Small intestine (tissue), 7 donors: Measurements from ENCODE around the gene NUP88. TPM values are rescaled to one million over a fixed set of nuclear protein-coding genes. Genes with fewer than 3 reads are reported as not detected.
A peak's percentile ranks its signal among the peaks of the same experiment; 100 is the strongest.
"Not testable (repeated sequence)": the region's sequence is repeated elsewhere in the genome, so short reads cannot be mapped to it uniquely, and the experiment has no call there.

Experiments
- DNase-seq, 2 donors: peaks; one replicate each; pipeline versions ENCODE4 v3.0.0 to v3.0.0-alpha.2; 2013
- FAIRE-seq: peaks from 2 replicates; lab custom pipeline; 2012; peaks lifted over from hg19 to GRCh38; lab: Jason Lieb, UNC
- H3K27ac ChIP-seq, 3 donors: one replicate each; pipeline ENCODE4 v1.5.1; 2013; ENCODE audit warnings: low read length in 2 of 3, mild to moderate bottlenecking in 2 of 3, control low read depth in 1 of 3, inconsistent platforms in 1 of 3, low read depth in 1 of 3, moderate library complexity in 1 of 3
- H3K27me3 ChIP-seq, 3 donors: one replicate each; pipeline ENCODE4 v1.6.1; 2013; ENCODE audit warnings: low read length in 3 of 3, inconsistent platforms in 1 of 3; ENCODE audit not compliant: control insufficient read depth in 3 of 3, insufficient read depth in 3 of 3
- H3K36me3 ChIP-seq, 3 donors: one replicate each; pipeline ENCODE4 v1.6.1; 2013; ENCODE audit warnings: low read length in 3 of 3, inconsistent platforms in 1 of 3, low read depth in 1 of 3, mild to moderate bottlenecking in 1 of 3, moderate library complexity in 1 of 3; ENCODE audit not compliant: control insufficient read depth in 3 of 3, insufficient read depth in 2 of 3
- H3K4me1 ChIP-seq, 3 donors: one replicate each; pipeline ENCODE4 v1.6.1; 2013; ENCODE audit warnings: low read length in 2 of 3, inconsistent platforms in 1 of 3, low read depth in 1 of 3, mild to moderate bottlenecking in 1 of 3, moderate library complexity in 1 of 3; ENCODE audit not compliant: control insufficient read depth in 3 of 3, insufficient read depth in 2 of 3
- H3K4me3 ChIP-seq, 3 donors: one replicate each; pipeline ENCODE4 v1.5.1; 2013; ENCODE audit warnings: low read length in 3 of 3, control low read depth in 1 of 3, inconsistent platforms in 1 of 3, low read depth in 1 of 3, mild to moderate bottlenecking in 1 of 3, moderate library complexity in 1 of 3
- H3K9me3 ChIP-seq, 2 donors: one replicate each; pipeline ENCODE4 v1.6.1; 2013; ENCODE audit warnings: low read depth in 1 of 2, low read length in 1 of 2; ENCODE audit not compliant: control insufficient read depth in 2 of 2, insufficient read depth in 1 of 2
- WGBS, 3 donors: extraction: QIAGEN DNeasy Blood & Tissue Kit; methylation state at CpG; one replicate each; pipeline ENCODE4 v1.1.7; 2013; 5-methylcytosine and 5-hydroxymethylcytosine counted together
- polyA plus RNA-seq, 4 donors: library from polyadenylated mRNA; stranded (reverse) in 3 of 4; unstranded in 1 of 4; fragments of 200-250 nt in 3 of 4; fragments of 120-200 nt in 1 of 4; gene quantifications; one replicate each; pipeline versions ENCODE4 v1.2.1 to v1.2.3, GENCODE V29; 2013
- donor health status: healthy with polysubstance abuse.
- donor health status: control.
- donor health status: control.
- donor health status: Bipolar disorder and iron deficiency.
- donor health status: healthy.

Gene NUP88
- polyA plus RNA-seq, 4 donors = 54.5 to 71.2 (median 63.8) TPM

DNA sequence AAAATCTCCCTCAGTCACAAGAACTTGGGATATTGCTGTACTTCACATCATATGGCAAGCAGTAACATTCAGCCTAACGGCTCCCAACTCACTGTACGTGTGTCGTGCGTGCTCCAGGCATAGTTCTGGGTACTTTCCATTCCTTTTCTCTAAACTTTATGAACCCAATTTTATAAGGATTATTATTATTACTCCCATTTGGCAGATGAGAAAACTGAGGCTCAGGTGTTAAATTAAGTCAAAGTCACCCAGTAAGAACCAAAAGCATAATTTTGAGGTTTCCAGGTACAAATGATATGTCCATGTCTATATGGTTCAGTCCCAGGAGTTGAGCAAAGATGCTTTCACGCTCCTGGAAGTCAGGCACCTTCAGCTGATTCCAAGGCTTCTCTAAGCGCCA lies 24.3 kb upstream of the NUP88 start:
- H3K27ac ChIP-seq = no peak overlapping the region

DNA sequence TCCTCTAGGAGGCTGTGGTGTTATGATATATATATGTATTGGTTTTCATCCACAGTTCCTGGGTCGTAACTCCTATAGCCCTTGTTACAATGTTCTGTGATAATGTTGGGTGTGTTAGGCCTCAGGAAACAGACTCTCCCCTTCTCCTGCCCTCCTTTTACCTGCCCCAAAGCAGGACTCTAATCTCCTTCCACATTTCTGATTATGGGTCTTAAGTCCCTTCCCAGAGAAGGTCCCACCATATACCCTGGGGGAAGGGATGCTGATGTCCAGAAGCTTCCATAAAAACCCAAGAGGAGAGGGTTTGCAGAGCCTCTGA lies 19.9 kb upstream of the NUP88 start:
- peak overlapping the region; percentile 49 to 84 (median 62) for H3K27ac ChIP-seq
- H3K4me1 ChIP-seq = peaks cover 0 to 10% (median 5%) of the 10 kb centered on the region in 3 donors
- WGBS, 3 donors = 0 to 20% (median 6%) methylated on average over 1 of the region's 1 CpG
- FAIRE-seq = no peak
- no peaks in the 10 kb centered on the region for H3K27me3 ChIP-seq
- H3K36me3 ChIP-seq = peaks cover 6 to 34% (median 9%) of the 10 kb centered on the region in 3 donors
- H3K4me3 ChIP-seq = peak overlapping the region in 1 of 3 donors; percentile 11
- DNase-seq = no peak
- no peaks in the 10 kb centered on the region for H3K9me3 ChIP-seq

More for the DNA sequence above, 24.3 kb upstream of the NUP88 start:
- no peak for FAIRE-seq
- no peaks in the 10 kb centered on the region for H3K9me3 ChIP-seq
- peaks cover 0 to 5% (median 3%) of the 10 kb centered on the region in 3 donors for H3K4me1 ChIP-seq
- 95 to 97% (median 96%) methylated on average over 6 of the region's 6 CpGs for WGBS, 3 donors
- peaks cover 2 to 43% (median 7%) of the 10 kb centered on the region in 3 donors for H3K36me3 ChIP-seq
- no peaks in the 10 kb centered on the region for H3K27me3 ChIP-seq
- DNase-seq = no peak
- no peak overlapping the region for H3K4me3 ChIP-seq

DNA sequence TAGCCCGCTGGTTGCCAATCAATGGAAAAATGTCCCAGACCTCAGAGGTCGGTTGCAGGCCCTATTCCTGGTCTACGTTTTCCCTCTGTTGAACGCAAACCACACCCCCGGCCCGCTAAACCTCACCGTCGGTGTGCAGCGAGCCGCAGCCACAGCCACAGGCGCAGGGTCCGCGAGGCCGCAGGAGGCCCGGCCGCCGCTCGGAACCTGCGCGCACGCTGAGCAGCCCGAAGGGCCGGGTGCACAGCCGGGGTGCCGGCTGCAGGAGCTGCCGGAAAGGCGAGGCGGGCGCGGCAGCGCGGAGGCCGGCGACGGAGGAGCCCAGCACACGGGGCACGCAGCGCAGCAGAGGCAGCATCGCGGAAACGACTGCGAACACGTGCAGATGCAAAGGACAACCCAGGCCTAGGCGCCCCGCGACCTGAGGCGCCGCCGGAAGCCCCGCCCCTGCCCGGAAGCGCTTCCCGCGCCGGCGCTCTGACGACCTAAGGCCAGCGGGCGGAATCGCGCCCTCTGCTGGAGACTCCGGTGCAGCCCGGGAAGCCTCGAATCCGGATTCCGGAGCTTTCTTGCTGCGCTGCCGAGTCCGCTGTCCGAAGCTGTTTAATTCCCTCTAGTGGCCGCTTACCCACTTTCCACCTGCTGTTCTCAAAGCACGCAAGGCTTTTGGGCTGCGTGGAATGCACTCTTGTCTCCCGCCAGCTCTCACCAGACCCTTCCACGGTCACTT lies 19.4 kb upstream of the NUP88 start, which contains the start of gene C1QBP:
Gene C1QBP, minus strand, starts transcription at position 440 of the 730 bp plus-strand sequence. Its CDS starts 82 bp downstream, at position 358.
- peaks cover 0 to 10% (median 5%) of the 10 kb centered on the region in 3 donors for H3K4me1 ChIP-seq
- H3K4me3 ChIP-seq = peak within 1 kb of the TSS; percentile 69 to 86 (median 82)
- 0 to 1% (median 0%) methylated on average over 62 to 75 of the region's 75 CpGs for WGBS, 3 donors
- H3K27me3 ChIP-seq = no peaks in the 10 kb centered on the region
- DNase-seq = peak; percentile 92 to 98
- H3K9me3 ChIP-seq = no peaks in the 10 kb centered on the region
- H3K27ac ChIP-seq = peak within 1 kb of the TSS; percentile 49 to 84 (median 62)
- FAIRE-seq = no peak
- H3K36me3 ChIP-seq = peaks cover 4 to 33% (median 11%) of the 10 kb centered on the region in 3 donors

DNA sequence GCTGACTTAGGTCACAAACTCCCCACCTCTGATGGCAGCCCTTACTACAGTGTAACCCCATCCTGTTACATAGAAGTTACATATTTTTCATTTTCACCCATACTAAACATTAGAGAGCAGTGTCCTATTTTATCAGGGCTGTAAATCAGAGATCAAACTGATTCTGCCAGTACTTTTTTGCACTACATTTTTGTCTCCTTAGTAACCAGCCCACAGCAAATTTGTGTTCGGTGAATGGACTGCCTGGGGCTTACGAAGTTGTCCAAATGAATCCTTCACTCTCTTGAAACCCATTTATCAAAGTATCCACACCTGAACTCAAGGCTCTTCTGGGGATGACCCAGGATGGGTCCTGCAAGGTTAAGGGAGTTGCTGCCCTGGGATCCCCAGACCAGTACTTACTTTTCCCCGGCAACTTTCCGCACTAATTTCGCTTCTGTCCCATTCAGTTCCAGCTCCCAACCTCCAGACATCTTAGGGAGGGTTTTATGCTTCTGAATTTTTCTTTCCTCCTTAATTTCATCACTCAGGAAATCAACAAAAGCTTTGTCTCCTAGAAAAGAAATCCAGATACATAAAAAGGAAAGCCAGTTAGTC lies 18.4 kb upstream of the NUP88 start:
- no peaks in the 10 kb centered on the region for H3K27me3 ChIP-seq
- no peak for FAIRE-seq
- H3K4me3 ChIP-seq = peak overlapping the region; percentile 69 to 86 (median 82)
- peaks cover 0 to 10% (median 5%) of the 10 kb centered on the region in 3 donors for H3K4me1 ChIP-seq
- H3K27ac ChIP-seq = no peak overlapping the region
- peaks cover 9 to 32% (median 17%) of the 10 kb centered on the region in 3 donors for H3K36me3 ChIP-seq
- H3K9me3 ChIP-seq = no peaks in the 10 kb centered on the region
- 26 to 48% (median 29%) methylated on average over 5 of the region's 5 CpGs for WGBS, 3 donors
- no peak for DNase-seq

DNA sequence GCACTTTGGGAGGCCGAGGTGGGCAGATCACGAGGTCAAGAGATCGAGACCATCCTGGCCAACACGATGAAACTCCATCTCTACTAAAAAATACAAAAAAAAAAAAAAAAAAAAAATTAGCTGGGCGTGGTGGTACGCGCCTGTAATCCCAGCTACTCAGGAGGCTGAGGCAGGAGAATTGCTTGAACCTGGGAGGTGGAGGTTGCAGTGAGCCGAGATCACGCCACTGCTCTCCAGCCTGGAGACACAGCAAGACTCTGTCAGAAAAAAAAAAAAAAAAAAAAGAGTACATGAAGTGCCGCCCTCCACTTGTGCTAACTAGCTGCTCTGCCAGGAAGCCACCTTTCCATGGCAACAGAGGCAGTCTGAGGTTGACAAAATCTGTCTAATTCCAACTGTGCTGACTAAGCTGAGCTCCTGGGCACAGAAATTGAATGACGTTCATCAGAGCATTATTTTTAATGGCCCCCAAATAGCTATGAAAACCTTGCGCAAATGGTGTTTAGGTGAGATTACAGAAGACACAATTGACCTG lies 16.4 kb upstream of the NUP88 start:
- FAIRE-seq, H3K9me3 ChIP-seq, DNase-seq, H3K4me1 ChIP-seq, H3K4me3 ChIP-seq, H3K27me3 ChIP-seq, H3K27ac ChIP-seq: not testable (repeated sequence)
- peaks cover 20 to 42% (median 22%) of the 10 kb centered on the region in 3 donors for H3K36me3 ChIP-seq
- WGBS, 3 donors = 85 to 87% (median 85%) methylated on average over 7 to 12 of the region's 12 CpGs

DNA sequence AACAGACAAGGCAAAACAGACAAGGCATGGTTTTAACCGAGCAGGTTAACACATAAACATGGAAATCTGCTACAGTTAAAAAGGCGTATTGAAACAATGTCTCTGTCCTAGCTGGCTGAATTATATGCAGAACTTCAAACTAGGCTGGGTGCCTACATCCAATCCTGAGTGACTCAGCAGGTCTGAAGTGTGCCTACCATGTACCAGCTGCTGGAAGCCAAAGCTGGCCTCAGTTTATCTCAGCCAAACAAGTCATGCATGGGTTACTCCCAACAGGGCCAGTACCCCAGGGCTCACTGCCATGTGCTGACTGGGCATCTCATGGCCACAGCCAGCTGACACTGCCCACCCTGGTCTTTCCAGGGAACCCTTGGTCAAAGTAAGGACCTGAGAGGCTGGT lies 15.5 kb upstream of the NUP88 start:
- no peak for DNase-seq
- H3K27me3 ChIP-seq = no peaks in the 10 kb centered on the region
- H3K36me3 ChIP-seq = peaks cover 20 to 49% (median 22%) of the 10 kb centered on the region in 3 donors
- H3K9me3 ChIP-seq = no peaks in the 10 kb centered on the region
- 89 to 100% (median 93%) methylated on average over 2 of the region's 2 CpGs for WGBS, 3 donors
- no peak overlapping the region for H3K4me3 ChIP-seq
- H3K27ac ChIP-seq = no peak overlapping the region
- H3K4me1 ChIP-seq = peaks cover 0 to 10% (median 5%) of the 10 kb centered on the region in 3 donors
- no peak for FAIRE-seq

DNA sequence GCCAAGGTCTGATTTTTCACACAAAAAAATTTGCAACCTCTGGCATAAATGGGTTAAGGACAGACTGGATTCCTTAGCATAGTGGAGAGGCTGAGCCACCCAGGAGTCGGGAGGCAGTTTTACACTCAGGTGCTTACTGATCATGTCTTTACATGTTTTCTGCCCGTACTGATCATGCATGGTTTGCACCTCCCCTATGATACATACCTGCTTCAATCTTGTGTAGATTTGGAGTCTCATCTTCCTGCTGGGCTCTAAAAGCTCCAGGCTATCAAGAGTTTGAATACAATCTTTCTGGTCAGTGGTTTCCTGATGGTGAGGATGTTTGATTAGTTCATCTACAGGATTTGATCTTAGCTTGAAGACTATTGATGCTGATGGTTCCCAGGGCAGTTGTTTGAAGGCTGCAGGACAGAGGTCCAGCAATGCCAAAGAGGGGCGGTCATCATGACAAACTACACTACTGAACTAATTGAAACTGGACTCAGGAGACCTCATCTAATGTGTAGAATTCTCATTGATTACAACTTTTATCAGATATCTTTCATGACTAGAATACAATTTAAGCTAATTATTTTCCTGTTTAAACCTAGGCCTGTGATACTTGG lies 12.6 kb upstream of the NUP88 start:
- H3K36me3 ChIP-seq = peaks cover 22 to 61% (median 23%) of the 10 kb centered on the region in 3 donors
- FAIRE-seq (no peak), DNase-seq (no peak)
- WGBS, 3 donors = 83 to 87% (median 87%) methylated on average over 3 of the region's 3 CpGs
- H3K27ac ChIP-seq = no peak overlapping the region
- H3K4me3 ChIP-seq = no peak overlapping the region
- no peaks in the 10 kb centered on the region for H3K9me3 ChIP-seq
- H3K27me3 ChIP-seq = no peaks in the 10 kb centered on the region
- no peaks in the 10 kb centered on the region for H3K4me1 ChIP-seq

DNA sequence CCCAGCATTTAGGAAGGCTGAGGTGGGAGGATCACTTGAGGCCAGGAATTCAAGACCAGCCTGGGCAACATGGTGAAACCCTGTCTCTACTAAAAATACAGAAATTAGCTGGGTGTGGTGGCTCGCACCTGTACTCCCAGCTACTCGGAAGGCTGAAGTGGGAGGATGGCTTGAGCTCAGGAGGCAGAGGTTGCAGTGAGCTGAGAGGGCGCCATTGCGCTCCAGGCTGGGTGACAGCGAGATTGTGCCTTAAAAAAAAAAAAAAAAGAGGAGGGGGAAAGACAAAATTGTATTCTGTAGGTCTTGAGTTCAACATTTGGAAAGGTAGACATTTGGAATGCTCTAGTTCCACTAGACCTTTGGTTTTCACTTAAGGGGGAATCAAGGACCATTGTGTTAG lies 11.8 kb upstream of the NUP88 start:
- DNase-seq = not testable (repeated sequence)

More for the DNA sequence above, 11.8 kb upstream of the NUP88 start:
- not testable (repeated sequence) for H3K9me3 ChIP-seq, FAIRE-seq, H3K27ac ChIP-seq, H3K4me3 ChIP-seq, H3K27me3 ChIP-seq, H3K4me1 ChIP-seq
- H3K36me3 ChIP-seq = peaks cover 22 to 65% (median 24%) of the 10 kb centered on the region in 3 donors
- WGBS, 3 donors = 81 to 87% (median 84%) methylated on average over 5 of the region's 5 CpGs
